NK-92 treated with Interleukin-12 subunit alpha and Interleukin-12 subunit beta, amount 100 ng/mL, for 24 hours (cell line): ENCODE data around the gene DNPEP.
"Not testable (repeated sequence)": the region's sequence is repeated elsewhere in the genome, so short reads cannot be mapped to it uniquely, and the experiment has no call there.

Experiments
- DNase-seq: peaks from one replicate; lab custom pipeline; 2025; lab: John Stamatoyannopoulos, UW

DNPEP gene

GRCh38 chr2:219400562-219400961 lies 12.8 kb upstream of the DNPEP start:
- no peak for DNase-seq

- no peak for DNase-seq
These were observed 12.2 kb upstream of the DNPEP start for GRCh38 chr2:219399716-219400478.

GRCh38 chr2:219398721-219399363 lies 11.1 kb upstream of the DNPEP start:
- no peak for DNase-seq

- DNase-seq = no peak
These were observed 9.2 kb upstream of the DNPEP start for GRCh38 chr2:219396863-219397457.

DNA sequence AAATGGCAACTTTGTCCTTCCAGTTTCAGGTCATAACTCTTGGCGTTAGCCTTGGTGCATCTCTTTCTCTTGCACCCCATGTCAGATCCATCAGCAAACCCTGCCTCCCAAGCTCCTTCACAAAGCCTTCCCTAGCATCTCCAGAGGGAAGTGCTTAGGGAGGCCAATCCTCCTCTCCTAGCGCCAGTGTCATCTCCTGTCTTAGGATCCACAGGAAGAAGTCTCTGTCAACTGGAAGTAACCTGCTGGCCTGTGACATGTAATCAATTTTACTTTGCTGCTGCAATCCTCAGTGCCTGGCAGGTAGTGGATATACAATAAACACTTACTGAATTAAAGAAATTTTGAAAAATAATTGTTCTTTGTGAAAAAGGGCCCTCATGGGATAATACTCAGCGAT lies 7.9 kb upstream of the DNPEP start:
- DNase-seq = no peak

DNA sequence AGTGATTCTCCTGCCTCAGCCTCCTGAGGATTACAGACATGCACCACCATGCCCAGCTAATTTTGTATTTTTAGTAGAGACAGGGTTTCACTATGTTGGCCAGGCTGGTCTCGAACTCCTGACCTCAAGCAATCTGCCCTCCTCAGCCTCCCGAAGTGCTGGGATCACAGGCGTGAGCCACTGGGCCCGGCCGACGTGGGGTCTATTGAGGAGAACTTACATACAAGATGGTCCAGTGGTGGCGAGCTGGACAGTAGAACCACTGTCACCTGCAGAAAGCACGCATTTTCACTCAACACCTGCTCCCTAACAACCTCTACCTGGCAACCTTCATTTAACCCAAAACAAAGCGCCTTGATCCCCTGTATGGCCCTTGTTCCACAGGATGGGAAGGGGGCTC lies 7.3 kb upstream of the DNPEP start:
- not testable (repeated sequence) for DNase-seq

DNA sequence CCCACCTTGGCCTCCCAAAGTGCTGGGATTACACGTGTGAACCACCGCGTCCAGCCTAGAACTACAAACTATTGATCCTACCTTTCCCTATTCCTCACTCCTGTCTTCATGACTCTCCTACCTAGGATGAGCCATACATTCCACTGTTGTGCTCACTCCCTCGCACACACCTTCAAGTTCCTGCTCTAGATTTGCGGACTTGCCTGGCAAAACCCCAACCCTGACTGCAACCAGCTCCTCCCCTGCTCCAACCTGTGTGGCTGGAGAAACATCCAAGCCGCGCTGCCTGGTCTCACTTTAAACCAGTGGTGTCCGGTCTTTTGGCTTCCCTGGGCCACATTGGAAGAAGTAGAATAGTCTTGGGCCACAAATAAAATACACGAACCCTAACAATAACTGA lies 5.0 kb upstream of the DNPEP start:
- DNase-seq = no peak

DNA sequence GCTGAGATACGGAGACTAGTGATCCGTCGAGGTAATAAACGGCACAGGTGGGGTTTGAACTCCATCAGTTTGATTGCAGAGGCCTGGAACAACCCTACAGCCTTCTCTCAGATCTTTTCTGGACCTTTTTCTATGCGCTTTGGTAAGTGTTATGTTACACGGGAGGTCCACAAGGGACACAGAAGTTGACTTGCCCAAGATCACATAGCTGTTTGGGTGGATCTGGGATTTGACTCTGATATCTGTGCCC lies 1.1 kb upstream of the DNPEP start:
- no peak for DNase-seq

GRCh38 chr2:219388121-219388906 lies 602 bp upstream of the DNPEP start:
- peak; percentile 99 for DNase-seq

DNA sequence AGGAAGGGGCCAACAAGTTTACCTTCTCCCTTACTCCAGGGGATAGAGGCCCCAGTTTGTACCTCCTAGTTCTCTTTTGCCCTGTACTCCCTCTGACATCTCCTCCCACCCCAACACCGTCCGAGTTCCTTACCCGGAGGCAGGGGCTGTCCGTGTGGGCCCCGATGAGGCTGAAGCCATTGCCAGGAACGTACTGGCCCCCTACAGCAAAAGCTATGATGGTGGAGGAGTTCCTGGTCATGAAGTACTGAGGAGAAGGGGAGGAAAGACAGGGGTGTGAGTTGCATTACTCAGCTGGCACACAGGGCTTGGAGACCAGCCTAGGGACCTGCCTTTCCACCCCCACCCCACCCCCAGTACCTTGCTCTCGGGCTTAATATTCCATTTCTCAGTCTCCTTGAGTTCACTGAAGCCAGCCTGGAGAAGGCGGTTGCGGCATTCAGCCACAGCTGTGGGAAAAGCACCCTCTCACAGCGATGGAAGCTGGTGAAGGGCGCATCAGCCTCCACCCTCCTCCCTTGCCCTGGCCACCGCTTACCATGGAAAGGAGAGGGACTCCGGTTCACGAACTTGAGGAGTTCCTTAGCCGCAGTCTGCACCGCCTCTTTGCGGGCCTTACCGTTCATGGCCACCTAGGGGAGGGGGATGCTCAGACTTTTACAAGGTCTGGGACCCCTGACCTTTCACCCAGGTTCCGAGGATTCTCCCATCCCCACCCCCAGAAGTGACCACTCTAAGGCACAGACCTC lies 1.0 kb downstream of the DNPEP start:
- DNase-seq = no peak

DNA sequence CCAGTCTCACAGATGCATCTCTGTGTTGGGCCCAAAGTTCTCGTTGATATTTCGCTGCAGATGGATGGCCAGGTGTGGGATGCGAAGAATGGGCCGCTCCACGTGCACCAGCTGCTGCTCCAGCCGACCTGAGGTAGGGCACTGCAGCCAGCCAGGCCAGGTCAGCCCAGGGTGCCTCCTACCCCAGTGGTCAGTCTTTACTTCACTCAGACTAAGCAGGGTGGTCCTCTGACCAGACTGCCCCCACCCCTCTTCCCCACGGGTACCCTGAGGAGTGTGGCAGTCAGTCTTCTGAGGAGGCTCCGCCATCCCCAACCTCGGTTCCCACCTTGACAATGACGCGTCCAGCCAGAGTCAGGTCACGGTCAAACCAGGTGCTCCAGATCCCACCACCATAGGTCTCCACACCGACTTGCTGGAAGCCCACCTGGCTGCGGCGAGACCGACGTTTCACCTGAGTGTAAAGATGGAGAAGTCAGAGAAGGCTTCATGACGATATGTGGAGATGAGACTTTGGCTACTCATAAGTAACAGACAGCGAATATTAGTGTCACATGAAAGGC lies 1.7 kb downstream of the DNPEP start:
- DNase-seq = no peak

- DNase-seq = no peak
These were observed 2.9 kb downstream of the DNPEP start for GRCh38 chr2:219384859-219385258.

- DNase-seq = no peak
These were observed 3.5 kb downstream of the DNPEP start for GRCh38 chr2:219384083-219384713.

- DNase-seq = no peak
These were observed 6.3 kb downstream of the DNPEP start for GRCh38 chr2:219381448-219381847.

GRCh38 chr2:219380926-219381325 lies 6.8 kb downstream of the DNPEP start:
- DNase-seq = no peak

DNA sequence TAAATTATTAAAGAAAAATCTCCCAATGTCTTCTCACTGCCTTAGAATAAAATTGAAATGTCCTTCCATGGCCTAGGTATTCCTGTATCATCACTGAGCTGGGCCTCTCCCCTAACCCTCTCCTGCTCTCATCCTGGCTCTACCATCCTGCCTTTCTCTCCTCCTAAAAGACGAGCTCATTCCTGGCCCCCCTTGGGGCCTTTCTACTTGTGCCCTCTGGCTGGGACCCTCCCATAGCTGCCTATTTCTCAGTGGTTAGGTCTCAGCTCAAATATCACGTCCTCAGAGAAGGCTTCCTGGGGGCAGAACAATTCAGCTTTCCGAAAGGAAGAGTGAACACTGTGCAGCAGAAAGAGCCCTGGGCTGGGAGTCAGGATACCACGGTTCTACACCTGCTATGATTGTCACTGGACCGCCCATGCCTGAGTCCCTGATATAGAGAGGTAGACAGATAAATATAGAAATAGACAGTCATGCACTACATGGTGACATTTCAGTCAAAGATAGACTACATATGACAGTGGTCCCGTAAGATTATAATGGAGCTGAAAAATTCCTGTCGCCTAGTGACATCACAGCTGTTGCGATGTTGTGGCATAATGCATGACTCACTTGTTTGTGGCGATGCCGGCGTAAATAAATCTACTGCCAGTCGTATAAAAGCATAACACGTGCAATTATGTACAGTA lies 9.4 kb downstream of the DNPEP start:
- no peak for DNase-seq

DNA sequence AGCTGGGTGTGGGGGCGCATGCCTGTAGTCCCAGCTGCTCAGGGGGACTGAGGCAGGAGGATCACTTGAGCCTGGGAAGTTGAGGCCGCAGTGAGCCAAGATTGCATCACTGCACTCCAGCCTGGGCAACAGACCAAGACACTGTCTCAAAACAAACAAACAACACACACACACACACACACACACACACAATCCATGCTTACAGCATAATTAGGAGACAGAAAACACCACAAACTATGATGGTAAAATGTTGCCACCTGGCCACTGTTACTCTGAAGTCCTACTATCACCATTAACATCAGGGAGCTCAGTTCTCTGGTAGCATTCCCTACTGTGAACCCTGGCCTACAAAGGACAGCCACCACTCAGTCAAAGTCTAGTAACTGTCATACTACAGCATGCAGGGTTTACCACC lies 18.3 kb downstream of the DNPEP start:
- DNase-seq = no peak

DNA sequence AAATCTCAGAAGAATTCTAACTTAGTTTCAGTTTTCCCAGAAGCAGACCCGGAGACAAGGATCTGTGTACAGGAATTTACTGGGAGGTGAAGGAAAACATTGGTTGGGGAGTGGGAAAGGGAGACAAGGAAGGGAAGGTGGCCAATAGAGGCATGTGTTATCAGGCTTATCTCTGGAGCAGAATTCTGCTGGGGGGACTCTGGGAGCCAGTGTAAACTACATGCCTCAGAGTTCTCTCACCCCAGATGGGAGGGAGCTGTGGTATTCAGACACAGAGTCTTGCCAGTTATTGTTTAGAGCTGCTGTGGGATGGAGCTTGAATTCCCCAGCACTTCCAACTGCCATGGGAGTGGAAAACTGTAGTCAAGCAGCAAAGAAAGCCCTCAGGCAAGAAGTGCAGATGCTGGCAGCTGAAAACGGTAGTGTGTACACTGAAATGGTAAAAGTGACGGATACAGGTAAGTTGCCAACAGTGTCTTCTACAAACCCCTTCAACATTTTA lies 19.0 kb downstream of the DNPEP start:
- DNase-seq = no peak

GRCh38 chr2:219362524-219363164 lies 25.1 kb downstream of the DNPEP start:
- DNase-seq = no peak

DNA sequence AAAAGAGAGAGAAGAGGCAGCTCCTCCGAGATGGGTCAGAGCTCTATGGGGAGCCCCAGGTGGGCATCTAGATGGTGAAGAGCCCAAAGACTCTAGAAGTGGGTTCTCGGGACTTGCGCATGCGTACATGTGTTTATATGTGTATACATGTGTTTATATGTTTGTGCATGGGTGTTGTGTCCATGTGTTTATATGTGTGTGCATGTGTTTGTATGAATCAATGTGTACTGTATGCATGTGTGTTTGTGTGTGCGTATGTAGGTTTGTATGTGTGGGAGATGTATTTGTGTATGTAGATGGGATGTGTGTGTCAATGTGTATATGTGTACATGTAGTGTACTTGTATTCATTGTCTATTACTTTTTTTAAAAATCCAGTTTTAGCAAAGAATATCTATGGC lies 25.6 kb downstream of the DNPEP start:
- DNase-seq = no peak
